GM19351 (cell line): ENCODE measurements around the gene SPAG9.

ENCODE experiments used
- ATAC-seq: cut with Tn5 transposase; IDR thresholded peaks from one replicate; pipeline ENCODE4 v1.9.1; 2021; ENCODE audit warnings: mild to moderate bottlenecking, moderate library complexity; ENCODE audit not compliant: unreplicated experiment

SPAG9 gene

GRCh38 chr17:50955667-50956120 is 165.0 kb downstream of the SPAG9 start:
- no peak for ATAC-seq

- ATAC-seq: no peak
Measured at GRCh38 chr17:50955160-50955559, 165.5 kb downstream of the SPAG9 start.

- ATAC-seq: no peak
Measured at GRCh38 chr17:50954641-50955121, 166.0 kb downstream of the SPAG9 start.

GRCh38 chr17:50953831-50954601 is 166.7 kb downstream of the SPAG9 start:
- ATAC-seq: no peak

- no peak for ATAC-seq
Measured at GRCh38 chr17:50953518-50953830, 167.2 kb downstream of the SPAG9 start.

GRCh38 chr17:50952889-50953288 is 167.8 kb downstream of the SPAG9 start:
- no peak for ATAC-seq

GRCh38 chr17:50952013-50952412 is 168.7 kb downstream of the SPAG9 start:
- no peak for ATAC-seq

GRCh38 chr17:50949989-50950877 is 170.4 kb downstream of the SPAG9 start:
- no peak for ATAC-seq

GRCh38 chr17:50949128-50949988 is 171.3 kb downstream of the SPAG9 start:
- no peak for ATAC-seq

- no peak for ATAC-seq
Measured at GRCh38 chr17:50948711-50949110, 172.0 kb downstream of the SPAG9 start.

GRCh38 chr17:50947782-50948543 is 172.7 kb downstream of the SPAG9 start:
- ATAC-seq: no peak

- ATAC-seq: no peak
Measured at GRCh38 chr17:50946891-50947781, 173.5 kb downstream of the SPAG9 start.

GRCh38 chr17:50946223-50946890 is 174.3 kb downstream of the SPAG9 start:
- ATAC-seq: no peak

GRCh38 chr17:50945779-50946222 is 174.9 kb downstream of the SPAG9 start:
- no peak for ATAC-seq

- ATAC-seq: no peak
Measured at GRCh38 chr17:50944902-50945720, 175.6 kb downstream of the SPAG9 start.

GRCh38 chr17:50944054-50944901 is 176.4 kb downstream of the SPAG9 start:
- ATAC-seq: no peak

- ATAC-seq: no peak
Measured at GRCh38 chr17:50943575-50943933, 177.1 kb downstream of the SPAG9 start.
